ENCODE data around the gene TGM6.

- no peak for TF ChIP-seq CTCF (IDR thresholded peaks at IDR 0.05)
- TF ChIP-seq POLR2A (IDR thresholded peaks at IDR 0.05) = no peak
Measured at GRCh38 chr20:2480381-2480780, 99.7 kb downstream of the TGM6 start.
